HL-60 (cell line): ENCODE data around the gene UBE4B.
"Not testable (repeated sequence)": the region's sequence is repeated elsewhere in the genome, so short reads cannot be mapped to it uniquely, and the experiment has no call there.

Source experiments
- DNase-seq, 2 experiments: peaks; one replicate each; pipeline ENCODE4 v3.0.0-alpha.2; 2010 to 2020; ENCODE audit warnings: low read depth in 1 of 2, low spot score in 1 of 2
- H3K27ac ChIP-seq: fragments of 250-450 bp; sonication (Bioruptor Pico); replicated peaks from 2 replicates; pipeline ENCODE4 v1.5.1; 2020; ENCODE audit warnings: mild to moderate bottlenecking, moderate library complexity
- H3K27me3 ChIP-seq: fragments of 250-450 bp; sonication (Bioruptor Pico); 2 replicates; pipeline ENCODE4 v1.5.1; 2021; ENCODE audit warnings: mild to moderate bottlenecking, moderate library complexity; ENCODE audit not compliant: insufficient read depth, poor library complexity, severe bottlenecking
- H3K4me3 ChIP-seq: replicated peaks from 2 replicates; pipeline ENCODE4 v1.5.1; 2011; ENCODE audit warnings: mild to moderate bottlenecking, control low read depth, low read length; ENCODE audit not compliant: insufficient read depth
- GABPA ChIP-seq: IDR thresholded peaks from 2 replicates; pipeline ENCODE4 v1.6.1; 2012; ENCODE audit warnings: low read depth
- POLR2AphosphoS5 ChIP-seq: IDR thresholded peaks from 2 replicates; pipeline ENCODE4 v1.6.1; 2012; ENCODE audit warnings: low read depth
- REST ChIP-seq: IDR thresholded peaks from 2 replicates; pipeline ENCODE4 v1.6.1; 2012; ENCODE audit warnings: low read depth; ENCODE audit not compliant: insufficient replicate concordance
- SPI1 ChIP-seq: IDR thresholded peaks from 2 replicates; pipeline ENCODE4 v1.6.1; 2012; ENCODE audit warnings: low read depth, mild to moderate bottlenecking, borderline replicate concordance
- TF ChIP-seq, protein P1 (sequence below): IDR thresholded peaks from one replicate; pipeline ENCODE4 v1.5.1; 2011; ENCODE audit warnings: low read length, control low read depth, inconsistent platforms; ENCODE audit not compliant: insufficient read depth

UBE4B gene

DNA sequence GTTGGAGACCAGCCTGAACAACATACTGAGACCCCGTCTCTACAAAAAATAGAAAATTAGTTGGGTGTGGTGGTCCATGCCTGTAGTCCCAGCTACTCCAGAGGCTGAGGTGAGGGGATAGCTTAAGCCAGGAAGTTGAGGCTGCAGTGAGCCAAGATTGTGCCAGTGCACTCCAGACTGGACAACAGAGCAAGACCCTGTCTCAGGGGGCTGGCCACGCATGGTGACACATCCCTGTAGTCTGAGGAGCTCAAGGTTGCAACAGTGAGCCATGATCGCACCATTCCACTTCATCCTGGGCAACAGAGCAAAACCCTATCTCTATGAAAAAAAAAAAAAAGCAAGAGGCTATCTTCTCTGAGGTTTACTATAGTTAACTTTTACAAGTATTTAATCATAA is 12.7 kb upstream of the UBE4B start:
- Histone ChIP-seq H3K4me3 (no peak overlapping the region), H3K27ac (no peak overlapping the region), H3K27me3 (no peaks in the 10 kb centered on the region)
- TF ChIP-seq GABPA (no peak), REST (no peak), SPI1 (no peak), POLR2AphosphoS5 (no peak)
- TF ChIP-seq, protein P1, sequence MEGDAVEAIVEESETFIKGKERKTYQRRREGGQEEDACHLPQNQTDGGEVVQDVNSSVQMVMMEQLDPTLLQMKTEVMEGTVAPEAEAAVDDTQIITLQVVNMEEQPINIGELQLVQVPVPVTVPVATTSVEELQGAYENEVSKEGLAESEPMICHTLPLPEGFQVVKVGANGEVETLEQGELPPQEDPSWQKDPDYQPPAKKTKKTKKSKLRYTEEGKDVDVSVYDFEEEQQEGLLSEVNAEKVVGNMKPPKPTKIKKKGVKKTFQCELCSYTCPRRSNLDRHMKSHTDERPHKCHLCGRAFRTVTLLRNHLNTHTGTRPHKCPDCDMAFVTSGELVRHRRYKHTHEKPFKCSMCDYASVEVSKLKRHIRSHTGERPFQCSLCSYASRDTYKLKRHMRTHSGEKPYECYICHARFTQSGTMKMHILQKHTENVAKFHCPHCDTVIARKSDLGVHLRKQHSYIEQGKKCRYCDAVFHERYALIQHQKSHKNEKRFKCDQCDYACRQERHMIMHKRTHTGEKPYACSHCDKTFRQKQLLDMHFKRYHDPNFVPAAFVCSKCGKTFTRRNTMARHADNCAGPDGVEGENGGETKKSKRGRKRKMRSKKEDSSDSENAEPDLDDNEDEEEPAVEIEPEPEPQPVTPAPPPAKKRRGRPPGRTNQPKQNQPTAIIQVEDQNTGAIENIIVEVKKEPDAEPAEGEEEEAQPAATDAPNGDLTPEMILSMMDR = no peak
- no peak for DNase-seq

GRCh38 chr1:10020678-10021077 is 12.1 kb upstream of the UBE4B start:
- H3K4me3 ChIP-seq = not testable (repeated sequence)

DNA sequence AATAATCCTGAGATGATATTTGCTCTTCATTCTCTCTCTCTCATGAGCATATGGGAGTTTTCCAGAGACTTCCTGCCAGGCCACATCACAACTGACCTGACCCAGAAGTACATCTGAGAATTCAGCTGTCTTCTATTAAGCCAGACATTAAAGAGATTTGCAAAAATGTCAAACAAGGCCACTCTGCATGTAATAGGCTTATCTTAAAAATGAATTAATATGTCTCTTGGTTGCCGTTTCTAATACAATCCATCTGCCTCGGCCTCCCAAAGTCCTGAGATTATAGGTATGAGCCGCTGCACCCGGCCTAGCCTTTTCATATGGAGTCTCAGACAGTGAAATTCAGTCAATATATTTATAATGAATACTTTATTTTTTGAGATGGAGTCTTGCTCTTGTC is 10.8 kb upstream of the UBE4B start:
- H3K27ac ChIP-seq, H3K4me3 ChIP-seq, DNase-seq, H3K27me3 ChIP-seq: not testable (repeated sequence)

More at GRCh38 chr1:10020678-10021077, 12.1 kb upstream of the UBE4B start:
- DNase-seq, H3K27me3 ChIP-seq, H3K27ac ChIP-seq: not testable (repeated sequence)

DNA sequence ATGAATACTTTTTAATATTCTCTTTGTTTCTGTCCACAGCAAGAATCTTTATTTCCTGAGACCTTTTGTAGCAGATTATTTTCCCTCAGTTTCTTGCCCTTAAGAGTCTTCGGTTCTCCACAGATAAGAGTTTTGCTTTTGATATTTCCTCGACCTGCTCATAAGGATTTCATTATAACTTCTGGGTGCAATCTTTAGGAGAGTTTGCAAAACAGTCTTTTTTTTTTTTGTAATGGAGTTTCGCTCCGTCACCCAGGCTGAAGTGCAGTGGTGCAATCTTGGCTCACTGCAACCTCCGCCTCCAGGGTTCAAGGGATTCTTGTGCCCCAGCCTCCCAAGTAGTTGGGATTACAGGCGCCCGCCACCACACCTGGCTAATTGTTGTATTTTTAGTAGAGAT is 10.1 kb upstream of the UBE4B start:
- Histone ChIP-seq H3K27ac (peak overlapping the region; percentile 57), H3K27me3 (no peaks in the 10 kb centered on the region), H3K4me3 (no peak overlapping the region)
- TF ChIP-seq SPI1 (no peak), POLR2AphosphoS5 (no peak), GABPA (no peak), REST (no peak)
- TF ChIP-seq, protein P1 = no peak
- peak in 1 of 2 experiments; percentile 26 for DNase-seq

GRCh38 chr1:10025354-10025753 is 7.4 kb upstream of the UBE4B start:
- TF ChIP-seq GABPA = no peak
- TF ChIP-seq REST = no peak
- TF ChIP-seq, protein P1 = no peak
- TF ChIP-seq POLR2AphosphoS5 = no peak
- TF ChIP-seq SPI1 = no peak
- no peak for DNase-seq
- H3K4me3 ChIP-seq = no peak overlapping the region
- H3K27ac ChIP-seq = no peak overlapping the region
- no peaks in the 10 kb centered on the region for H3K27me3 ChIP-seq
